IPS-20b (cell line): ENCODE data around the gene PLEKHM2.

Source experiments
- H3K27ac ChIP-seq: one replicate; pipeline ENCODE4 v1.5.1; 2013; ENCODE audit warnings: low read length
- H3K27me3 ChIP-seq: 2 replicates; pipeline ENCODE4 v1.6.1; 2013; ENCODE audit warnings: mild to moderate bottlenecking, low read length, inconsistent platforms; ENCODE audit not compliant: insufficient read depth
- H3K36me3 ChIP-seq: 2 replicates; pipeline ENCODE4 v1.6.1; 2013; ENCODE audit warnings: low read depth, mild to moderate bottlenecking, inconsistent platforms, low read length, moderate library complexity; ENCODE audit not compliant: insufficient read depth
- H3K4me1 ChIP-seq: 2 replicates; pipeline ENCODE4 v1.6.1; 2013; ENCODE audit warnings: mild to moderate bottlenecking, control low read depth, inconsistent platforms, low read length, moderate library complexity; ENCODE audit not compliant: insufficient read depth
- H3K4me3 ChIP-seq: 2 replicates; pipeline ENCODE4 v1.5.1; 2013; ENCODE audit warnings: mild to moderate bottlenecking, low read length, inconsistent platforms
- H3K9ac ChIP-seq: 2 replicates; pipeline ENCODE4 v1.6.1; 2013; ENCODE audit warnings: low read depth, mild to moderate bottlenecking, inconsistent platforms, low read length, moderate library complexity
- H3K9me3 ChIP-seq: 2 replicates; pipeline ENCODE4 v1.6.1; 2013; ENCODE audit warnings: mild to moderate bottlenecking, low read depth, low read length, inconsistent platforms; ENCODE audit not compliant: insufficient read depth

PLEKHM2 gene

GRCh38 chr1:15676688-15677661 lies 7.1 kb upstream of the PLEKHM2 start:
- Histone ChIP-seq H3K36me3 (no peaks in the 10 kb centered on the region), H3K4me1 (peaks cover 8% of the 10 kb centered on the region; the same call in 1 of the 2 replicates), H3K9ac (no peak overlapping the region)

DNA sequence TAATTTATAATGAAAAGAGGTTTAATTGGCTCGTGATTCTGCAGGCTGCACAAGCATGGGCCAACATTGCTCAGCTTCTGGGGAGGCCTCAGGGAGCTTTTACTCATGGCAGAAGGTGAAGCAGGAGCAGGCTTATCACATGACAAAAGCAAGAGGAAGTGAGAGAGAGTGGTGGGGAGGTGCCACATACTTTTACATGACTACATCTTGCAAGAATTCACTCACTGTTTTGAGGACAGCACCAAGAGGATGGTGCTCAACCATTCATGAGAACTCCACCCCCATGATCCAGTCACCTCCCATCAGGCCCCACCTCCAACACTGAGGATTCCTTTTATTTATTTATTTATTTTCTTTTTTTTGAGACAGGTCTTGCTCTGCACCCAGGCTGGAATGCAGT lies 5.5 kb upstream of the PLEKHM2 start:
- Histone ChIP-seq H3K27ac (no peak overlapping the region), H3K9ac (no peak overlapping the region), H3K27me3 (no peaks in the 10 kb centered on the region), H3K9me3 (peaks cover 6% of the 10 kb centered on the region; the same call in 1 of the 2 replicates), H3K4me3 (no peak overlapping the region), H3K36me3 (no peaks in the 10 kb centered on the region), H3K4me1 (peaks cover 8% of the 10 kb centered on the region; the same call in 1 of the 2 replicates)

More at GRCh38 chr1:15676688-15677661, 7.1 kb upstream of the PLEKHM2 start:
- Histone ChIP-seq H3K9me3 (peaks cover 6% of the 10 kb centered on the region; the same call in 1 of the 2 replicates), H3K27me3 (no peaks in the 10 kb centered on the region), H3K27ac (no peak overlapping the region), H3K4me3 (no peak overlapping the region)

DNA sequence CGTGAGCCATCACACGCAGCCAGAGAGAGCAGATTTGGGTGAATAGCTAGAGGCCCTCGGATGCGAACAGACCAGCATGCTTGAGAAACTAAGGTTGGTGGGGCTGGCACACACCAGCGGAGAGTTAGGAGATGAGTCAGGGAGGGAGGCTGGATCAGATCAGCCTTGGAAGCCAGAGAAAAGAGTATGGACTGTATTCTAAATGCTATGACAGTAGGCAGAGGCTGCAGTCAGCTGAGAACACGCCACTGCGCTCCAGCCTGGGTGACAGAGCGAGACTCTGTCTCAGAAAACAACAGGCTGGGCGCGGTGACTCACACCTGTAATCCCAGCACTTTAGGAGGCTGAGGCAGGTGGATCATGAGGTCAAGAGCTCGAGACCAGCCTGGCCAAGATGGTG lies 4.0 kb upstream of the PLEKHM2 start:
- Histone ChIP-seq H3K36me3 (no peaks in the 10 kb centered on the region), H3K9me3 (peaks cover 6% of the 10 kb centered on the region; the same call in 1 of the 2 replicates), H3K9ac (no peak overlapping the region), H3K27me3 (no peaks in the 10 kb centered on the region), H3K27ac (no peak overlapping the region), H3K4me1 (peaks cover 8% of the 10 kb centered on the region; the same call in 1 of the 2 replicates), H3K4me3 (no peak overlapping the region)

DNA sequence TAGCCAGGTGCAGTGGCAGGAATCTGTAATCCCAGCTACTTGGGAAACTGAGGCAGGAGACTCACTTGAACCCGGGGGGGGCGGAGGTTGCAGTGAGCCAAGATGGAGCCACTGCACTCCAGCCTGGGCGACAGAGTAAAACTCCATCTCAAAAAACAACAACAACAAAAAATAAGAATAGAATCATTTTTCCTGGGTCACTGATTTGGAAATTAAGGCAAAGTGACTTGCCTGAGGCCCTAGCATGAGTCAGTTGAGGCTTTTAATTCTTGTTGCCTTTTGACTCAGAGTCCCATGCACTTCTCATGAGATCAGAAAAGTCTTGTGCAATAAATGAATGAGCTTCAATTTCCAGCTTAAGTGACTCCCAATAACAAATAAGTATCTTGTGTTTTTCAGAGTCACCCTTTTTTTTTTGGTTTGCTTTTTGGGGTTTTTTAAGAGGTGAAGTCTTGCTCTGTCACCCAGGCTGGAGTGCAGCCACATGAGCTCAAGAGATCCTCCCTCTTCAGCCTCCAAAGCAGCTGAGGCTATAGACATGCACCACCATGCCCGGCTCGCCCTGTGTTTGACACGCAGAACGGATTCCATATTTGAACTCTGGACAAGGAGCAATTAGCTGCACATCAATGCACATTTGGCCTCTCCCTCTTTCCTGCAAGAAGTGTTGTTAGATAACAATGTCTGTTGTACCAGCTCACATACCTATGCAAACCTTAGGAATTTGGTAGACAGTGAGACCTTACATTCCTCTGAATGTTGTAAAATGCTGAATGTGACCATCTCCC lies 3.4 kb upstream of the PLEKHM2 start:
- H3K9me3 ChIP-seq, result peaks cover 6% of the 10 kb centered on the region; the same call in 1 of the 2 replicates
- no peak overlapping the region for H3K9ac ChIP-seq
- H3K27ac ChIP-seq, result no peak overlapping the region
- H3K36me3 ChIP-seq, result no peaks in the 10 kb centered on the region
- no peaks in the 10 kb centered on the region for H3K27me3 ChIP-seq
- peaks cover 11% of the 10 kb centered on the region; the same call in 1 of the 2 replicates for H3K4me1 ChIP-seq
- no peak overlapping the region for H3K4me3 ChIP-seq

GRCh38 chr1:15681349-15682292 lies 2.5 kb upstream of the PLEKHM2 start:
- Histone ChIP-seq H3K4me3 (no peak overlapping the region), H3K4me1 (peaks cover 11% of the 10 kb centered on the region; the same call in 1 of the 2 replicates), H3K9me3 (peaks cover 6% of the 10 kb centered on the region; the same call in 1 of the 2 replicates), H3K36me3 (no peaks in the 10 kb centered on the region), H3K9ac (no peak overlapping the region), H3K27ac (no peak overlapping the region), H3K27me3 (no peaks in the 10 kb centered on the region)

DNA sequence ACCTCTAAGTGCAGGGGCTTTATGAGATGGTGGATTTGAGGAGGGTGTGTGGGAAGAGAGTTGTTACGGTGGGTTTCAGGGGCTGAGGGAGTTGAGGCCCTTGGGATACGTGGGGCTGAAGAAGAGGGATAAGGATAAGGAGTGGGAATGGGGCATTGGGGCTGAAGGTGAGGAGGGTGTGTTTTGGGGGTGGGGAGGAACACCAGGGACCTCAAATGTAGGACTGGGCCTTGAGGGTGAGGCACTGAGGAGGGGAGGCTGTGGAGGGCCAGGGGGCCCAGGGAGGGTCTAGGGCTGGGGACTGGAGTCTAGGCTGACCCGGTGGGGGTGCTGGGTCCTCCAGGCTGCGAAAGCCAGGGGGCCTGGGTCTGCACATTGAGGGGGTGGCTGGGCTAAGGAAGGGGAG lies 1.2 kb upstream of the PLEKHM2 start:
- Histone ChIP-seq H3K27ac (no peak overlapping the region), H3K4me1 (peaks cover 11% of the 10 kb centered on the region; the same call in 1 of the 2 replicates)

GRCh38 chr1:15683345-15684039 lies 628 bp upstream of the PLEKHM2 start:
- peaks cover 11% of the 10 kb centered on the region; the same call in 1 of the 2 replicates for H3K4me1 ChIP-seq
- H3K27ac ChIP-seq, result no peak overlapping the region
- H3K36me3 ChIP-seq, result no peaks in the 10 kb centered on the region
- no peaks in the 10 kb centered on the region for H3K9me3 ChIP-seq
- no peaks in the 10 kb centered on the region for H3K27me3 ChIP-seq
- peak overlapping the region; percentile 91 for H3K9ac ChIP-seq
- H3K4me3 ChIP-seq, result peak overlapping the region; percentile 81

More for the DNA sequence above, 1.2 kb upstream of the PLEKHM2 start:
- Histone ChIP-seq H3K27me3 (no peaks in the 10 kb centered on the region), H3K9me3 (no peaks in the 10 kb centered on the region), H3K9ac (no peak overlapping the region), H3K4me3 (no peak overlapping the region), H3K36me3 (no peaks in the 10 kb centered on the region)

GRCh38 chr1:15684468-15685291 lies 560 bp downstream of the PLEKHM2 start:
- H3K4me1 ChIP-seq, result peaks cover 11% of the 10 kb centered on the region; the same call in 1 of the 2 replicates
- H3K27ac ChIP-seq, result no peak overlapping the region
- H3K9ac ChIP-seq, result peak overlapping the region; percentile 79; the same call in 1 of the 2 replicates
- no peaks in the 10 kb centered on the region for H3K27me3 ChIP-seq
- H3K36me3 ChIP-seq, result no peaks in the 10 kb centered on the region
- no peaks in the 10 kb centered on the region for H3K9me3 ChIP-seq
- peak overlapping the region; percentile 78 for H3K4me3 ChIP-seq

- Histone ChIP-seq H3K9me3 (no peaks in the 10 kb centered on the region), H3K27me3 (no peaks in the 10 kb centered on the region), H3K36me3 (no peaks in the 10 kb centered on the region), H3K4me3 (peak overlapping the region; percentile 78), H3K9ac (no peak overlapping the region), H3K27ac (no peak overlapping the region), H3K4me1 (peaks cover 11% of the 10 kb centered on the region; the same call in 1 of the 2 replicates)
Observed at GRCh38 chr1:15685820-15686219, 1.7 kb downstream of the PLEKHM2 start.

DNA sequence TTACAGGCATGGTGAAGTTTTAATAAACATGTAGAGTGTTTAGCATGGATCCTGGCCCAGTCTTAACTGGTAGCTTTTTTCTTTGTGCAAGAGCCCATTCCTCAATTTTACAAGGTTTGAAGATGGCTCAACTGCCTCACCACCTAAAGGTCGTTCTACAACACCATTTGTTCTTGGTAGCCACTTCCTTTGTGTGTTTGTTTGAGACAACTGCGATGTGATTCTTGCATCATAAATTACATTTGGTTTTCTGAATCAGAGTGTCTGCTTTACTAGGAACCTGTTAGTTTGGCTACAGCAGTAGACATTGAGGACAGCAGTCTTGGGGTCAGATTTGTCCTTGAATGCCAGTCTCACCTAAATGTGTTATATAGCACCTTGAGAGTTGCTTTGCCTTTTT lies 3.3 kb downstream of the PLEKHM2 start:
- no peaks in the 10 kb centered on the region for H3K9me3 ChIP-seq
- no peak overlapping the region for H3K9ac ChIP-seq
- no peak overlapping the region for H3K27ac ChIP-seq
- no peaks in the 10 kb centered on the region for H3K36me3 ChIP-seq
- 0 out of 2 replicates have a peak, but pooled peaks cover 3% of the 10 kb centered on the region for H3K4me1 ChIP-seq
- H3K27me3 ChIP-seq, result no peaks in the 10 kb centered on the region
- no peak overlapping the region for H3K4me3 ChIP-seq
